Calu3 (cell line): ENCODE measurements around the gene PRKAG2. TPM values are rescaled to one million over a fixed set of nuclear protein-coding genes. Genes with fewer than 3 reads are reported as not detected.

ENCODE experiments used
- BruUV-seq: library from RNA; stranded (reverse); fragments of 400-500 nt; replicated peaks from 2 replicates; lab custom pipeline; 2021; lab: Mats Ljungman, UMichigan
- CTCF ChIA-PET: fragments of 300-600 bp; sonication (Branson Sonifier 250); formaldehyde crosslinking; loops from one replicate; lab custom pipeline; 2022; ENCODE audit warnings: antibody characterized with exemption; lab: Charles Lee
- DNase-seq: peaks from one replicate; pipeline ENCODE4 v3.0.0; 2022
- H3K27ac Mint-ChIP-seq: one replicate; pipeline ENCODE4 v1.8.0; 2022; ENCODE audit warnings: mixed read lengths; ENCODE audit not compliant: unreplicated experiment
- H3K27me3 Mint-ChIP-seq: one replicate; pipeline ENCODE4 v1.8.0; 2022; ENCODE audit warnings: mixed read lengths; ENCODE audit not compliant: unreplicated experiment
- H3K36me3 Mint-ChIP-seq: one replicate; pipeline ENCODE4 v1.8.0; 2022; ENCODE audit warnings: mild to moderate bottlenecking, moderate library complexity, mixed read lengths; ENCODE audit not compliant: insufficient read depth, unreplicated experiment
- H3K4me1 Mint-ChIP-seq: one replicate; pipeline ENCODE4 v1.8.0; 2022; ENCODE audit warnings: mild to moderate bottlenecking, low read depth, mixed read lengths; ENCODE audit not compliant: unreplicated experiment
- H3K4me3 Mint-ChIP-seq: one replicate; pipeline ENCODE4 v1.8.0; 2022; ENCODE audit warnings: mild to moderate bottlenecking, low read depth, moderate library complexity, mixed read lengths; ENCODE audit not compliant: unreplicated experiment
- H3K9me3 Mint-ChIP-seq: one replicate; pipeline ENCODE4 v1.8.0; 2022; ENCODE audit warnings: low read depth, mixed read lengths; ENCODE audit not compliant: unreplicated experiment
- intact Hi-C: fragments of 100-400 bp; cut with micrococcal nuclease; formaldehyde crosslinking; loops from one replicate; pipeline ENCODE4 v1.10.0; 2022; ENCODE audit not compliant: unreplicated experiment
- total RNA-seq: library from RNA; stranded (reverse); gene quantifications from 2 replicates; pipeline ENCODE4 v1.2.3, GENCODE V29; 2022
- TF ChIP-seq, protein P1 (sequence below): fragments of 200-600 bp; IDR thresholded peaks from one replicate; pipeline ENCODE4 v1.8.0; 2022; ENCODE audit warnings: antibody characterized with exemption; ENCODE audit not compliant: unreplicated experiment

The PRKAG2 gene
- total RNA-seq, 1 experiment from 2014 or later = 22.4 TPM

DNA sequence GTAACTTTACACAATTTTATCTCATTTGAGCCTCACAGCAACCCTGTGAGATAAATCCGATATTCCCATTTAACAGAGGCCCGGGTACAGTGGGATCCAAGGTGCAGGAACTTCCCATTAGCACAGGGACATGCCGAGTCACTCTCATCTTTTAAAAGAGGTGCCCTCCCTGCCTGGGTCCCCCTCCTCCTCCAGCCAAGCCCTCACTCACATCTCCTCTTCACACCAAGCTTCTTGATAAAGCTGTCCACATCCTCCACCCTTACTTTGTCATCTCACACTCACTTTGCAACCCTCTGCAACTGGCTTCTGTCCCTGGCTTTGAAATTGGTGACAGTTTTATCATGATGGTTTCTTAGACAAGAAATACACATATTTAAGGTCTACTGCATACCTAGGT, 212.6 kb downstream of the PRKAG2 start:
- H3K4me1 Mint-ChIP-seq = no peaks in the 10 kb centered on the region
- H3K4me3 Mint-ChIP-seq = no peak overlapping the region
- H3K27ac Mint-ChIP-seq = no peak overlapping the region
- intact Hi-C loops = no loop called here
- TF ChIP-seq, protein P1, sequence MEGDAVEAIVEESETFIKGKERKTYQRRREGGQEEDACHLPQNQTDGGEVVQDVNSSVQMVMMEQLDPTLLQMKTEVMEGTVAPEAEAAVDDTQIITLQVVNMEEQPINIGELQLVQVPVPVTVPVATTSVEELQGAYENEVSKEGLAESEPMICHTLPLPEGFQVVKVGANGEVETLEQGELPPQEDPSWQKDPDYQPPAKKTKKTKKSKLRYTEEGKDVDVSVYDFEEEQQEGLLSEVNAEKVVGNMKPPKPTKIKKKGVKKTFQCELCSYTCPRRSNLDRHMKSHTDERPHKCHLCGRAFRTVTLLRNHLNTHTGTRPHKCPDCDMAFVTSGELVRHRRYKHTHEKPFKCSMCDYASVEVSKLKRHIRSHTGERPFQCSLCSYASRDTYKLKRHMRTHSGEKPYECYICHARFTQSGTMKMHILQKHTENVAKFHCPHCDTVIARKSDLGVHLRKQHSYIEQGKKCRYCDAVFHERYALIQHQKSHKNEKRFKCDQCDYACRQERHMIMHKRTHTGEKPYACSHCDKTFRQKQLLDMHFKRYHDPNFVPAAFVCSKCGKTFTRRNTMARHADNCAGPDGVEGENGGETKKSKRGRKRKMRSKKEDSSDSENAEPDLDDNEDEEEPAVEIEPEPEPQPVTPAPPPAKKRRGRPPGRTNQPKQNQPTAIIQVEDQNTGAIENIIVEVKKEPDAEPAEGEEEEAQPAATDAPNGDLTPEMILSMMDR = no peak
- H3K9me3 Mint-ChIP-seq = peaks cover 2% of the 10 kb centered on the region
- BruUV-seq = no TSS peak
- H3K27me3 Mint-ChIP-seq = peaks cover 9% of the 10 kb centered on the region
- no peak for DNase-seq
- CTCF ChIA-PET = no interaction called here
- H3K36me3 Mint-ChIP-seq = no peaks in the 10 kb centered on the region

DNA sequence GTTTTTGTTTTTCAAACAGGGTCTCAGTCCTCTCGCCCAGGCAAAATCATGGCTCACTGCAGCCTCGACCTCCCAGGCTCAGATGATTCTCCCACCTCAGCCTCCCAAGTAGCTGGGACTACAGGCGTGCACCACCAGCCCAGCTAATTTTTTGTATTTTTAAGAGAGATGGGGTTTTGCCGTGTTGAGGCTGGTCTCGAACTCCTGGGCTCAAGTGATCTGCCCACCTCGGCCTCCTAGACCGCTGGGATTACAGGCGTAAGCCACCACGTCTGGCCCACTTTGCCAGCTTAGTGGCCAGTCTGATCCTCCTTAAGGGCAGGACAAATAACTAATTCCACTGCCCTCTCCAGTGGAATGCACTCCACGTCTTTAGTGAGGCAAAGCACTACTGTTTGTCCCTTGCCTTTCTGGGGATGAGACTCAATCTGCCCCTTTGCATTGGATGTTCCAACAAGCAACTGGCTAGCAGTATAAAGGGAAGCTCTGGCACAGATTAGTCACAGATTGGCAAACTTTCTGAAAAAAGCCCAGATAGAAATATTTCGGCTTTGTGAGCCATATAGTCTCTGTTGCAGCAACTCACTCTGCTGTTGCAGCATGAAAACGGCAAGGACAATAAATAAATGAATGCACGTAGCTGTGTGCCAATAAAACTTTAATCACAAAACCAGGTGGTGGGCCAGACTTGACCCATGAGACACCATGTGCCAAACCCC, 213.4 kb downstream of the PRKAG2 start:
- Mint-ChIP-seq H3K9me3 (peaks cover 2% of the 10 kb centered on the region), H3K4me1 (no peaks in the 10 kb centered on the region), H3K27ac (no peak overlapping the region), H3K4me3 (no peak overlapping the region), H3K27me3 (peaks cover 2% of the 10 kb centered on the region), H3K36me3 (no peaks in the 10 kb centered on the region)
- intact Hi-C loops = no loop called here
- DNase-seq = no peak
- no TSS peak for BruUV-seq
- TF ChIP-seq, protein P1 = no peak
- CTCF ChIA-PET = no interaction called here

DNA sequence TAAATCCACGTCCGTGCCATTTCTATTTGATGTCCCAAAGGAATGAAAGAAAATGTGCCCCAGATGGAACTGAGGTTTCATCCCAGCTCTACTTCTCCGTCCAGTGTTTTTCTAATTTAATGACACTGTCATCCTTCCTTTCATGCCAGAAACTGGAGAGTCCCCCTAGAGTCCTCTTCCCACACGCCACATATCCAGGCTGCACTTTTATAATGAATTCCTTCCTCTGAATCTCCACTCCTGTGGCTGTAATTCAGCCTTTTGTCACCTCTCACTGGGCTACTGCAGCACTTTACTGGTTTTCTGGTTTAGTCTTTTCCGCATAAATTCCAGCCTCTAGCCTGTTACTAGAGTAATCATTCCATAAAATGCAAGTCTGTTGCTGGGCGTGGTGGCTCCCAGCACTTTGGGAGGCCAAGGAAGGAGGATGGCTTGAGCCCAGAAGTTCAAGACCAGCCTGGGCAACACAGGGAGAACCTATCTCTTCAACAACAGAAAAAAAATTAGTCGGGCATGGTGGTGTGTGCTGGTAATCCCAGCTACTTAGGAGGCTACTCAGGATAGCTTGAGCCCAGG, 214.6 kb downstream of the PRKAG2 start:
- Mint-ChIP-seq H3K9me3 (no peaks in the 10 kb centered on the region), H3K27ac (no peak overlapping the region), H3K27me3 (no peaks in the 10 kb centered on the region), H3K4me1 (no peaks in the 10 kb centered on the region), H3K4me3 (no peak overlapping the region), H3K36me3 (no peaks in the 10 kb centered on the region)
- intact Hi-C loops = no loop called here
- CTCF ChIA-PET = interaction anchor here (0.7 kb wide), 1 partner anchor 577 kb away, joined by 4 read pairs; no protein-coding TSS in a partner anchor
- no peak for DNase-seq
- BruUV-seq = no TSS peak
- TF ChIP-seq, protein P1 = no peak

DNA sequence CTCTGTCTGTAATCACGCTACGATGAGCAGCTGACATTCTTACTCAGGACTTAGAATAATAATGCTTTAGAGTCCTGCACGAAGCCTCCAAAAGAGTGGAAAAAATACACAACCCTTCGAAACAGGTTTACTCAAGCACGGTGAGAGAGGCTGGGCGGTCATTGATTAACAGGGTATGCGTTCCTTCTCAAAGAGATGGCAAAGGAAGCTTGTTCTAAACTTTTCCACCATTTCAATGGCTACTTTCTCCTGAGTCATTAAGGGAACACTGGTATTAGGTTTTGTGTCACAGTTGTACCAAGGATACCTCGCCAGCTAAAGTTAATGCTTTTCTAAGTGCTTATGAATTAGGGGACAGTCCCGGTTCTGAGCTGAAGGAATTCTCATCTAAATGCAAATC, 215.3 kb downstream of the PRKAG2 start:
- CTCF ChIA-PET = no interaction called here
- Mint-ChIP-seq H3K27me3 (no peaks in the 10 kb centered on the region), H3K9me3 (no peaks in the 10 kb centered on the region), H3K4me1 (no peaks in the 10 kb centered on the region), H3K4me3 (no peak overlapping the region), H3K36me3 (no peaks in the 10 kb centered on the region), H3K27ac (no peak overlapping the region)
- intact Hi-C loops = no loop called here
- TF ChIP-seq, protein P1 = no peak
- no TSS peak for BruUV-seq
- DNase-seq = peak; percentile 29
